GM12878 (cell line): ENCODE data around the gene NIPAL4.

Experiments used
- GABPA ChIP-seq: IDR thresholded peaks from 2 replicates; pipeline ENCODE4 v1.6.1; 2014; ENCODE audit warnings: antibody characterized with exemption, low read depth, mild to moderate bottlenecking, inconsistent platforms
- HDGF ChIP-seq: fragments of 450-650 bp; IDR thresholded peaks from 2 replicates; pipeline ENCODE4 v1.6.1; 2016; ENCODE audit warnings: antibody characterized with exemption
- IKZF2 ChIP-seq, 2 experiments: fragments of 450-650 bp; IDR thresholded peaks; 2 replicates each; pipeline ENCODE4 v1.6.1; 2017; ENCODE audit warnings: mild to moderate bottlenecking in 2 of 2, moderate library complexity in 2 of 2
- NFIC ChIP-seq: IDR thresholded peaks from 2 replicates; pipeline ENCODE4 v1.6.1; 2012; ENCODE audit warnings: low read depth, mild to moderate bottlenecking, inconsistent platforms, low read length, moderate library complexity
- PAX5 ChIP-seq: IDR thresholded peaks from 2 replicates; pipeline ENCODE4 v1.6.1; 2011; ENCODE audit warnings: low read depth, low read length, borderline replicate concordance
- SREBF1 ChIP-seq: IDR thresholded peaks from 2 replicates; pipeline ENCODE4 v1.6.1; 2012; ENCODE audit warnings: mild to moderate bottlenecking, low read length
- ZNF274 ChIP-seq: IDR thresholded peaks from one replicate; pipeline ENCODE4 v1.8.0; 2011; ENCODE audit not compliant: insufficient read length, insufficient read depth
- ZSCAN29 ChIP-seq: fragments of 450-650 bp; IDR thresholded peaks from 2 replicates; pipeline ENCODE4 v1.6.1; 2017; ENCODE audit warnings: mild to moderate bottlenecking, moderate library complexity
- ZZZ3 ChIP-seq: IDR thresholded peaks from 2 replicates; pipeline ENCODE4 v1.6.1; 2011; ENCODE audit warnings: low read depth; ENCODE audit not compliant: control insufficient read depth, insufficient read length
- TF ChIP-seq, protein P1 (sequence below), 3 experiments: IDR thresholded peaks in 2 of 3; conservative IDR thresholded peaks in 1 of 3; 2 replicates each; pipeline ENCODE4 v1.5.1; 2011; ENCODE audit warnings: low read depth in 3 of 3, low read length in 3 of 3, mild to moderate bottlenecking in 3 of 3, control low read depth in 2 of 3, moderate library complexity in 2 of 3, inconsistent platforms in 1 of 3, mixed read lengths in 1 of 3; ENCODE audit not compliant: control insufficient read depth in 2 of 3, insufficient read depth in 1 of 3; ENCODE audit errors: extremely low read depth in 1 of 3

DNA sequence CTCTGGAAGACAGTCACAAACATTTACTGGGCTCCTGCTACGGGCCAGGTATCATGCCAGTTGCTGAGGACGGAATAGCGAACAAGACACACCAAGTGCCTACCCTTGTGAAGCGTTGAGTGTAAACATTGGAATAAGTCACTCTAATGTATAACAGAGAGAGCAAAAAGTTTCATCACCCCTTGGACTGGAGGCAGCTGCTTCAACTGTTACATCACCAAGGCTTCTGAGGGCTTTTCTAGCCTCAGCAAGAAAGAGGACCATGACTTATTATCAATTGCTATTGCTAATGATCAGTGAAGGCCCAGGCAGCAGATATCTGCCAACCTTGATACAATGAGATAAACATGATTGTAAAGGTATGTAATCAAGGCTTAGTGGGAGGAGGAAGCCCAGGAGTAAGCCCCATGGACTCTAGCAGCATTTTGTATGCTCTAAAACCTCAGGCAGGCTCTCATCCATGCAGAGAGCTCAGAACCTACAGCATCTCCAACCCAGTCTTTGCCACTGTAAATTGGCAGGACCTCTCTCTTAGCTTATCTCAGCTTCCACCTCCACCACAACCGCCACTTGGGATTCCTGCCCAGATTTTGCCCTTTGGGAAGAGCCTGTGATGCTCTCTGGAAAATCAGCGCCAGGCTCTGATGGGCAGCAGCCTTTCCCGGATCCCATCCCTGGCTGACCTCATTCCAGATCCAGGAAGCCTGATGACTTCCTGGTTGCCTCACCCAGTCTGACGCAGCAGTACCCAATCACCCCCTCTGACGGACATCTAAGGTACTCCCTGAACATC lies 61.1 kb downstream of the NIPAL4 start:
- TF ChIP-seq ZZZ3: no peak
- TF ChIP-seq, protein P1, sequence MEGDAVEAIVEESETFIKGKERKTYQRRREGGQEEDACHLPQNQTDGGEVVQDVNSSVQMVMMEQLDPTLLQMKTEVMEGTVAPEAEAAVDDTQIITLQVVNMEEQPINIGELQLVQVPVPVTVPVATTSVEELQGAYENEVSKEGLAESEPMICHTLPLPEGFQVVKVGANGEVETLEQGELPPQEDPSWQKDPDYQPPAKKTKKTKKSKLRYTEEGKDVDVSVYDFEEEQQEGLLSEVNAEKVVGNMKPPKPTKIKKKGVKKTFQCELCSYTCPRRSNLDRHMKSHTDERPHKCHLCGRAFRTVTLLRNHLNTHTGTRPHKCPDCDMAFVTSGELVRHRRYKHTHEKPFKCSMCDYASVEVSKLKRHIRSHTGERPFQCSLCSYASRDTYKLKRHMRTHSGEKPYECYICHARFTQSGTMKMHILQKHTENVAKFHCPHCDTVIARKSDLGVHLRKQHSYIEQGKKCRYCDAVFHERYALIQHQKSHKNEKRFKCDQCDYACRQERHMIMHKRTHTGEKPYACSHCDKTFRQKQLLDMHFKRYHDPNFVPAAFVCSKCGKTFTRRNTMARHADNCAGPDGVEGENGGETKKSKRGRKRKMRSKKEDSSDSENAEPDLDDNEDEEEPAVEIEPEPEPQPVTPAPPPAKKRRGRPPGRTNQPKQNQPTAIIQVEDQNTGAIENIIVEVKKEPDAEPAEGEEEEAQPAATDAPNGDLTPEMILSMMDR (IDR thresholded peaks at IDR 0.05 in 2 of 3, conservative IDR thresholded peaks at IDR 0.05 in 1 of 3; ENCODE audit: control insufficient read depth in 2 of 3, extremely low read depth in 1 of 3, insufficient read depth in 1 of 3, low read depth in 3 of 3, low read length in 3 of 3): no peak
- no peak for TF ChIP-seq GABPA
- no peak for TF ChIP-seq ZNF274
- no peak for TF ChIP-seq ZSCAN29
- no peak for TF ChIP-seq HDGF
- TF ChIP-seq NFIC: no peak
- TF ChIP-seq SREBF1: no peak
- no peak for TF ChIP-seq PAX5
- TF ChIP-seq IKZF2 (IDR thresholded peaks at IDR 0.05): no peak
